ENCODE data around the gene NKX1-1.

The NKX1-1 gene

GRCh38 chr4:1356181-1356998 is 49.9 kb downstream of the NKX1-1 start:
- no peak for DNase-seq

- DNase-seq: no peak
Observed at GRCh38 chr4:1355378-1355777, 50.9 kb downstream of the NKX1-1 start.

- no peak for DNase-seq
Observed at GRCh38 chr4:1354983-1355275, 51.3 kb downstream of the NKX1-1 start.

GRCh38 chr4:1354136-1354982 is 51.9 kb downstream of the NKX1-1 start:
- DNase-seq: no peak

- no peak for DNase-seq
Observed at GRCh38 chr4:1353186-1354055, 52.8 kb downstream of the NKX1-1 start.
